Activated CD8-positive, alpha-beta T cell treated with anti-CD3 and anti-CD28 coated beads for 36 hours (primary cell): Measurements from ENCODE around the gene BTN3A1. TPM values are rescaled to one million over a fixed set of nuclear protein-coding genes. Genes with fewer than 3 reads are reported as not detected.

Source experiments
- ATAC-seq: fragments of 200-7000 bp; cut with Tn5 transposase; one replicate; pipeline ENCODE4 v1.10.0; 2021; ENCODE audit warnings: mild to moderate bottlenecking, moderate library complexity
- CTCF ChIA-PET: fragments of 350-600 bp; sonication (Branson Sonifier 250); formaldehyde crosslinking; loops from one replicate; lab custom pipeline; 2021; ENCODE audit warnings: antibody characterized with exemption; lab: Charles Lee
- POLR2A ChIA-PET: fragments of 350-600 bp; sonication (Branson Sonifier 250); formaldehyde crosslinking; loops from one replicate; lab custom pipeline; 2021; ENCODE audit warnings: antibody characterized with exemption; lab: Charles Lee
- DNase-seq: peaks from one replicate; pipeline ENCODE4 v3.0.0-alpha.2; 2020
- H3K27ac Mint-ChIP-seq: one replicate; pipeline ENCODE4 v1.8.0; 2021; ENCODE audit warnings: mild to moderate bottlenecking, mixed read lengths
- H3K27me3 Mint-ChIP-seq: one replicate; pipeline ENCODE4 v1.8.0; 2021; ENCODE audit warnings: mixed read lengths
- H3K36me3 Mint-ChIP-seq: one replicate; pipeline ENCODE4 v1.8.0; 2021; ENCODE audit warnings: low read depth, mixed read lengths
- H3K4me1 Mint-ChIP-seq: one replicate; pipeline ENCODE4 v1.8.0; 2021; ENCODE audit warnings: low read depth, mixed read lengths
- H3K4me3 Mint-ChIP-seq: one replicate; pipeline ENCODE4 v1.8.0; 2021; ENCODE audit warnings: mild to moderate bottlenecking, moderate library complexity, mixed read lengths
- H3K9me3 Mint-ChIP-seq: one replicate; pipeline ENCODE4 v1.8.0; 2021; ENCODE audit warnings: mixed read lengths
- intact Hi-C: fragments of 100-400 bp; cut with micrococcal nuclease; formaldehyde crosslinking; loops from one replicate; pipeline ENCODE4 v1.10.0; 2022
- total RNA-seq, 2 experiments: library from RNA; stranded (reverse); gene quantifications; one replicate each; pipeline ENCODE4 v1.2.3, GENCODE V29; 2021
- TF ChIP-seq, protein P1 (sequence below): fragments of 200-600 bp; IDR thresholded peaks from one replicate; pipeline ENCODE4 v1.8.0; 2022; ENCODE audit warnings: antibody characterized with exemption, mild to moderate bottlenecking

BTN3A1 gene
- total RNA-seq, 2 experiments from 2014 or later = 32.7 to 34.0 TPM

DNA sequence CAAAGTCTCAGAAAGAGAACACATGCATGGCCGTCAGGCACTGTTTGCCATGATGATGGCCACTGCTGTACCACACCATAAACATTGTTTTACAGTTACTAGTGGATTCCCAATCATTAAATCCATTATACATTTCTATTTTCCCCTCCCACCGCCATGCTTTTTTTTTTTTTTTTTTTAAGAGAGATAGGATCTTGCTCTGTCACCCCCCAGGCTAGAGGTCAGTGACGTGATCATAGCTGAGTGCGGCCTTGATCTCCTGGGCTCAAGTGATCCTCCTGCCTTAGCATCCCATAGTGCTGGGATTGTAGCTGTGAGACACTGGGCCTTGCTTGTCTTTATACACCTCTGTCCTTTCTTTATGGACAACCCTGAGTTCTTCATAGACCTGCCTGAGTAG lies 33.9 kb downstream of the BTN3A1 start:
- intact Hi-C loops = no loop called here
- no peak for ATAC-seq
- peaks cover 13% of the 10 kb centered on the region for H3K4me1 Mint-ChIP-seq
- no peaks in the 10 kb centered on the region for H3K27me3 Mint-ChIP-seq
- ChIA-PET POLR2A (no interaction called here), CTCF (no interaction called here)
- H3K9me3 Mint-ChIP-seq = peaks cover 11% of the 10 kb centered on the region
- no peak for DNase-seq
- peaks cover 11% of the 10 kb centered on the region for H3K36me3 Mint-ChIP-seq
- no peak overlapping the region for H3K27ac Mint-ChIP-seq
- H3K4me3 Mint-ChIP-seq = no peak overlapping the region
- TF ChIP-seq, protein P1, sequence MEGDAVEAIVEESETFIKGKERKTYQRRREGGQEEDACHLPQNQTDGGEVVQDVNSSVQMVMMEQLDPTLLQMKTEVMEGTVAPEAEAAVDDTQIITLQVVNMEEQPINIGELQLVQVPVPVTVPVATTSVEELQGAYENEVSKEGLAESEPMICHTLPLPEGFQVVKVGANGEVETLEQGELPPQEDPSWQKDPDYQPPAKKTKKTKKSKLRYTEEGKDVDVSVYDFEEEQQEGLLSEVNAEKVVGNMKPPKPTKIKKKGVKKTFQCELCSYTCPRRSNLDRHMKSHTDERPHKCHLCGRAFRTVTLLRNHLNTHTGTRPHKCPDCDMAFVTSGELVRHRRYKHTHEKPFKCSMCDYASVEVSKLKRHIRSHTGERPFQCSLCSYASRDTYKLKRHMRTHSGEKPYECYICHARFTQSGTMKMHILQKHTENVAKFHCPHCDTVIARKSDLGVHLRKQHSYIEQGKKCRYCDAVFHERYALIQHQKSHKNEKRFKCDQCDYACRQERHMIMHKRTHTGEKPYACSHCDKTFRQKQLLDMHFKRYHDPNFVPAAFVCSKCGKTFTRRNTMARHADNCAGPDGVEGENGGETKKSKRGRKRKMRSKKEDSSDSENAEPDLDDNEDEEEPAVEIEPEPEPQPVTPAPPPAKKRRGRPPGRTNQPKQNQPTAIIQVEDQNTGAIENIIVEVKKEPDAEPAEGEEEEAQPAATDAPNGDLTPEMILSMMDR = no peak

DNA sequence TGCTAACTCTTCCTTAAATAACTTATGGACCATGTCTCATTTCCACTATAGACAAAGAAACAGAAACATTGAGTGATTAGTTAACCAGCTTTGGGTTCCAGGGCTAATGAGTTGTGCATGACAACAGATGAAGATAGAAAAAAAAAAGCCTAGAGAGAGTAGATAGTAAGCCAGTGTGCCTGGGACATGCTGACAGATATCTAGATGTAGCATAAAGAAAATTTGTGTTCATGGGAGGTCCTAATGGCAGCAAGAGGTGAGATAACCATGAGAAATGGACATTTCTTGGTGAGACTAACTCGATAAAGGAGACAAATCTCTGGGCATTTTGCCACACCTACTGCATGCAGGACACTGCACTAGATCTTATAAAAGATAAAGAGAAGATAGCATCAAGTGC lies 35.5 kb downstream of the BTN3A1 start:
- CTCF ChIA-PET = no interaction called here
- Mint-ChIP-seq H3K4me3 (no peak overlapping the region), H3K27ac (no peak overlapping the region), H3K36me3 (peaks cover 14% of the 10 kb centered on the region), H3K4me1 (peaks cover 16% of the 10 kb centered on the region), H3K9me3 (peaks cover 11% of the 10 kb centered on the region), H3K27me3 (no peaks in the 10 kb centered on the region)
- ATAC-seq = no peak
- TF ChIP-seq, protein P1 = no peak
- POLR2A ChIA-PET = no interaction called here
- intact Hi-C loops = no loop called here
- no peak for DNase-seq

DNA sequence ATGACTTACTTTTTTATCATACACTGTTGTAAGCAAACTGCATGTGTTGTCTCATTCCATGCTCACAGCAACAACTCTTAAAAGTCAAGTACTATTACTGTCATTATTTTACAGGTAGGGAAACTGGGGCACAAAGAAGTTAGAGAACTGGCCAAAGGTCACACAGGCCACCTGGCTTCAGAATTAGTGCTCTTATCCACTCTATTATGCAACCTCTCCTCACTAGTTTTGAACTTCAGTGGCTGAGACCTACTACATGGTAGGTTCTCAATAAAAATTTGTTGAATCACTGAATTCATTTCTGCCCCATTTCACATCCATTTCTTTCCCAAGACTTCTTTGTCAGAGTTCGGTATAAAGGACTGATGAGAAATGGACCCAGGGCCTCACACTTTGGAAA lies 35.9 kb downstream of the BTN3A1 start:
- peaks cover 21% of the 10 kb centered on the region for H3K4me1 Mint-ChIP-seq
- no peak overlapping the region for H3K4me3 Mint-ChIP-seq
- intact Hi-C loops = no loop called here
- peaks cover 11% of the 10 kb centered on the region for H3K9me3 Mint-ChIP-seq
- H3K27me3 Mint-ChIP-seq = no peaks in the 10 kb centered on the region
- ATAC-seq (no peak), DNase-seq (no peak)
- peaks cover 18% of the 10 kb centered on the region for H3K36me3 Mint-ChIP-seq
- no peak overlapping the region for H3K27ac Mint-ChIP-seq
- TF ChIP-seq, protein P1 = no peak
- CTCF ChIA-PET = no interaction called here
- POLR2A ChIA-PET = no interaction called here

DNA sequence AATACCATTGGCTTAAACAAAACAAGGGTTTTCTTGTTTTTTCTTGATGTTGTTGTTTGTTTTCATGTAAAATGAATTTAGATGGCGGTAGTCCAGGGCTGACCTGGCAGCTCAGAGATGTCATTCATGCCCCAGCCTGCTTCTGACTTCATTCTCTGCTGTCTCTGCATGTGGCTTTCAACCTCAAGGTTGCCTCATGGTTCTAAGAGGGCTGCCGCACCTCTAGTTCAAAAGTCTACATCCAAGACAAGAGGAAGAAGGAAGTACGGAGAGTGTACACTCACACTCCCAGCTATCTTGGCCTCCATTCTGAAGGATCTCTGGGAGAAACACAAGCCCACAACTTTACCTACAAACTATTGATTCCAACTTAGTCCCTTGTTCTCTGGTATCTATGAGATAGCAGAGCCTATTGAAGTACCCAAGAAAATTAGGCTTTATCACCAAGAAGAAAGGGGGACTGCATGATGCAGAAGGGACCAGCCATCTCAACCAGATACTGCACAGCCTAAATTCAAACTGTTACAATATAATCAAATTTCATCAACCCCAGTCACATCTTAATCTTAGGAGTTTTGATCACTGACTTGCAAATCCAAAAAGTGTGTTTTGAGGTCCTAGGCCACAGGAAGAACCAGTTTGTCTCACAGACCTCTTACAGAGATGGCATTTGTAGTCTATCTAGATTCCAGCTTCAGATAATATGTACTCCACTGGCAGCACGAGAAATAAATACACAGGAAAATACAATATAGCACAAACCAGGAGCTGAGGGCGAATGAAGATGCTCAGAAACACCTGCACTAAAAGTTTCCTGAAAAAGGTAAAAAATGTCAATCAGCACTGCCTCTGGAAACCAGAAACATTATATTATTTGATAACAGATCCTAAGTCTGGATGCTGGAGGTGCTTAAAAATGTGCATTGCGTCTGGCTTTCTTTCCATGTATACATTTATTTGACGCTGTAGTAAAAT lies 37.4 kb downstream of the BTN3A1 start:
- POLR2A ChIA-PET = interaction anchor here (0.9 to 2.7 kb wide), 2 partner anchors 98 kb away, joined by 3 to 7 read pairs; partner anchors contain the start of gene HMGN4
- DNase-seq (no peak), ATAC-seq (no peak)
- H3K36me3 Mint-ChIP-seq = peaks cover 20% of the 10 kb centered on the region
- no peaks in the 10 kb centered on the region for H3K27me3 Mint-ChIP-seq
- CTCF ChIA-PET = no interaction called here
- intact Hi-C loops = no loop called here
- H3K9me3 Mint-ChIP-seq = peaks cover 4% of the 10 kb centered on the region
- peak overlapping the region; percentile 94 for H3K27ac Mint-ChIP-seq
- peaks cover 33% of the 10 kb centered on the region for H3K4me1 Mint-ChIP-seq
- TF ChIP-seq, protein P1 = no peak
- H3K4me3 Mint-ChIP-seq = peak overlapping the region; percentile 89

DNA sequence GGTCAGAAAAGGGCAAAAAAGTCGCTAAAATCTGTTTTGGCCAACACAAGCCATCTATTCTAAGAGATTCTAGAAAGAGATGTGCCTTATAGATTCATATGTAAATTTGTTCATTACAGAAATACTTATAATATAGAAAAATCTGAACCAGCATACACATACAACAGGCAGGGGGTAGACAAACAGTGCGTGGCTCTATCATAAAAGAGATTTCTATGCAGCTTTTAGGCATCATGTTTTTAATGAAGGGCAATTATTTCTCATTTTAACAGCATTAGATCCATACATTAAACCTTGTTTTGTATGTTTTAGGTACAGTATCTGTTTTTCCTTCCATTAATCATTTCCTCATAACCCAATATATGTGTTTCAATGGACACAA lies 38.9 kb downstream of the BTN3A1 start:
- Mint-ChIP-seq H3K9me3 (no peaks in the 10 kb centered on the region), H3K27ac (peak overlapping the region; percentile 94), H3K27me3 (no peaks in the 10 kb centered on the region), H3K4me3 (peak overlapping the region; percentile 89), H3K36me3 (peaks cover 34% of the 10 kb centered on the region), H3K4me1 (peaks cover 48% of the 10 kb centered on the region)
- CTCF ChIA-PET = no interaction called here
- TF ChIP-seq, protein P1 = no peak
- DNase-seq (no peak), ATAC-seq (no peak)
- intact Hi-C loops = no loop called here
- POLR2A ChIA-PET = interaction anchor here (1.2 to 2.7 kb wide), 3 partner anchors 10 to 97 kb away, joined by 3 to 7 read pairs (median 4); partner anchors contain the start of gene HMGN4
